H1 (cell line): Measurements from ENCODE around the gene LEMD2. TPM values are rescaled to one million over a fixed set of nuclear protein-coding genes. Genes with fewer than 3 reads are reported as not detected.

Experiments
- CTCF ChIA-PET: fragments of 300-600 bp; sonication (Branson Sonifier 250); formaldehyde crosslinking; loops from one replicate; lab custom pipeline; 2021; ENCODE audit not compliant: partially characterized antibody; lab: Charles Lee
- POLR2A ChIA-PET: fragments of 300-600 bp; sonication (Branson Sonifier 250); formaldehyde crosslinking; loops from one replicate; lab custom pipeline; 2021; ENCODE audit warnings: inconsistent platforms; ENCODE audit not compliant: partially characterized antibody; lab: Charles Lee
- DNase-seq, 2 experiments: peaks; one replicate each; pipeline versions ENCODE4 v3.0.0 to v3.0.0-alpha.2; 2010 to 2022; ENCODE audit warnings: low spot score in 2 of 2, low read depth in 1 of 2, mixed read lengths in 1 of 2
- FAIRE-seq: peaks from 2 replicates; lab custom pipeline; 2011; peaks lifted over from hg19 to GRCh38; lab: Jason Lieb, UNC
- H2AFZ ChIP-seq: 2 replicates; pipeline ENCODE4 v1.8.1; 2012; ENCODE audit warnings: low read length, inconsistent platforms
- H2AK5ac ChIP-seq: 2 replicates; pipeline ENCODE4 v1.6.1; 2013; ENCODE audit warnings: low read depth, low read length
- H2BK120ac ChIP-seq: replicated peaks from 2 replicates; pipeline ENCODE3; 2013; ENCODE audit warnings: low read depth, low read length, inconsistent platforms
- H2BK12ac ChIP-seq: 2 replicates; pipeline ENCODE4 v1.6.1; 2013; ENCODE audit warnings: low read depth, low read length
- H2BK15ac ChIP-seq: 2 replicates; pipeline ENCODE4 v1.6.1; 2013; ENCODE audit warnings: low read length
- H2BK20ac ChIP-seq: 2 replicates; pipeline ENCODE4 v1.6.1; 2013; ENCODE audit warnings: low read length
- H2BK5ac ChIP-seq: 2 replicates; pipeline ENCODE4 v1.6.1; 2013; ENCODE audit warnings: low read depth, low read length
- H3K14ac ChIP-seq: 2 replicates; pipeline ENCODE4 v1.6.1; 2013; ENCODE audit warnings: inconsistent platforms; ENCODE audit not compliant: insufficient read length
- H3K18ac ChIP-seq: 2 replicates; pipeline ENCODE4 v1.6.1; 2013; ENCODE audit warnings: low read length; ENCODE audit errors: extremely low read depth
- H3K23ac ChIP-seq: 2 replicates; pipeline ENCODE4 v1.6.1; 2013; ENCODE audit warnings: inconsistent platforms; ENCODE audit not compliant: insufficient read length
- H3K23me2 ChIP-seq: 2 replicates; pipeline ENCODE4 v1.6.1; 2013; ENCODE audit warnings: low read depth, low read length
- H3K27ac ChIP-seq: 2 replicates; pipeline ENCODE4 v1.6.1; 2011; ENCODE audit warnings: low read depth, low read length, inconsistent platforms
- H3K27me3 ChIP-seq, 4 experiments: replicated peaks in 1 of 4; 1 replicate in 1 of 4; 2 replicates in 3 of 4; pipeline versions ENCODE4 v1.6.1 to v1.8.1; 2011 to 2013; ENCODE audit warnings: low read length in 3 of 4, mild to moderate bottlenecking in 3 of 4, inconsistent platforms in 2 of 4, mixed read lengths in 2 of 4, moderate library complexity in 1 of 4; ENCODE audit not compliant: control insufficient read depth in 3 of 4, insufficient read depth in 3 of 4; ENCODE audit errors: extremely low read depth in 1 of 4
- H3K36me3 ChIP-seq, 4 experiments: 2 replicates each; pipeline versions ENCODE4 v1.6.1 to v1.8.1; 2011 to 2013; ENCODE audit warnings: mild to moderate bottlenecking in 4 of 4, low read length in 3 of 4, moderate library complexity in 2 of 4, control low read depth in 1 of 4, inconsistent platforms in 1 of 4; ENCODE audit not compliant: insufficient read depth in 4 of 4, control insufficient read depth in 2 of 4
- H3K4ac ChIP-seq: replicated peaks from 2 replicates; pipeline ENCODE3; 2013; ENCODE audit warnings: low read length, low read depth, mixed read lengths, inconsistent platforms; ENCODE audit not compliant: insufficient read length
- H3K4me1 ChIP-seq, 4 experiments: replicated peaks in 1 of 4; 1 replicate in 1 of 4; 2 replicates in 3 of 4; pipeline versions ENCODE4 v1.6.1 to v1.8.1; 2011 to 2013; ENCODE audit warnings: low read length in 3 of 4, inconsistent platforms in 2 of 4, mixed read lengths in 1 of 4; ENCODE audit not compliant: insufficient read depth in 4 of 4, control insufficient read depth in 3 of 4
- H3K4me2 ChIP-seq, 2 experiments: 2 replicates each; pipeline versions ENCODE4 v1.6.1 to v1.8.1; 2011 to 2013; ENCODE audit warnings: low read depth in 2 of 2, low read length in 2 of 2, control low read depth in 1 of 2, inconsistent platforms in 1 of 2, mild to moderate bottlenecking in 1 of 2; ENCODE audit not compliant: insufficient read depth in 1 of 2
- H3K4me3 ChIP-seq, 4 experiments: fragments of 200-600, 300-600 bp in 1 of 4; sonication (generic), shearing (Covaris generic), sonication (Bioruptor Twin) in 1 of 4; 2 replicates each; pipeline versions ENCODE4 v1.5.1 to v1.8.1; 2011 to 2016; ENCODE audit warnings: low read length in 4 of 4, low read depth in 3 of 4, control low read depth in 2 of 4, inconsistent platforms in 2 of 4, mild to moderate bottlenecking in 2 of 4, mixed read lengths in 1 of 4, moderate library complexity in 1 of 4; ENCODE audit not compliant: insufficient read depth in 2 of 4; ENCODE audit errors: extremely low read depth in 1 of 4
- H3K56ac ChIP-seq: replicated peaks from 2 replicates; pipeline ENCODE3; 2013; ENCODE audit warnings: low read depth, mild to moderate bottlenecking, mixed read lengths, low read length, inconsistent platforms; ENCODE audit not compliant: insufficient read length
- H3K79me1 ChIP-seq: 2 replicates; pipeline ENCODE4 v1.6.1; 2013; ENCODE audit warnings: low read depth, low read length, control low read depth
- H3K79me2 ChIP-seq, 2 experiments: 2 replicates each; pipeline versions ENCODE4 v1.6.1 to v1.8.1; 2012 to 2013; ENCODE audit warnings: low read length in 2 of 2, mild to moderate bottlenecking in 2 of 2, inconsistent platforms in 1 of 2; ENCODE audit not compliant: insufficient read depth in 2 of 2, control insufficient read depth in 1 of 2
- H3K9ac ChIP-seq, 4 experiments: replicated peaks in 1 of 4; 1 replicate in 1 of 4; 2 replicates in 3 of 4; pipeline versions ENCODE4 v1.6.1 to v1.8.1; 2011 to 2013; ENCODE audit warnings: low read depth in 3 of 4, low read length in 3 of 4, control low read depth in 2 of 4, mild to moderate bottlenecking in 2 of 4, moderate library complexity in 2 of 4, inconsistent platforms in 1 of 4; ENCODE audit errors: extremely low read depth in 1 of 4
- H3K9me3 ChIP-seq, 2 experiments: 2 replicates each; pipeline versions ENCODE4 v1.6.1 to v1.8.1; 2012 to 2013; ENCODE audit warnings: mild to moderate bottlenecking in 2 of 2, moderate library complexity in 2 of 2, control low read depth in 1 of 2, inconsistent platforms in 1 of 2, low read depth in 1 of 2, low read length in 1 of 2, mixed read lengths in 1 of 2; ENCODE audit not compliant: insufficient read depth in 2 of 2
- H4K20me1 ChIP-seq, 2 experiments: replicated peaks in 1 of 2; 2 replicates each; pipeline versions ENCODE3 to v1.8.1; 2011 to 2013; ENCODE audit warnings: inconsistent platforms in 2 of 2, low read length in 2 of 2, mild to moderate bottlenecking in 1 of 2; ENCODE audit not compliant: insufficient read depth in 2 of 2, control insufficient read depth in 1 of 2
- H4K5ac ChIP-seq: 2 replicates; pipeline ENCODE4 v1.6.1; 2013; ENCODE audit warnings: low read length, low read depth, mixed read lengths, inconsistent platforms; ENCODE audit not compliant: insufficient read length
- H4K8ac ChIP-seq: 2 replicates; pipeline ENCODE4 v1.8.0; 2013; ENCODE audit warnings: mild to moderate bottlenecking, moderate library complexity, low read length, inconsistent platforms; ENCODE audit not compliant: insufficient read depth; ENCODE audit errors: extremely low read depth
- H4K91ac ChIP-seq: replicated peaks from 2 replicates; pipeline ENCODE3; 2013; ENCODE audit warnings: low read length, mixed read lengths, inconsistent platforms; ENCODE audit not compliant: insufficient read length
- MAX ChIP-seq: IDR thresholded peaks from 2 replicates; pipeline ENCODE4 v1.6.1; 2012; ENCODE audit warnings: inconsistent platforms
- NANOG ChIP-seq: IDR thresholded peaks from 2 replicates; pipeline ENCODE4 v1.6.1; 2011; ENCODE audit warnings: low read length, low read depth, mild to moderate bottlenecking, inconsistent platforms; ENCODE audit not compliant: insufficient read depth, poor library complexity, severe bottlenecking
- WGBS, 2 experiments: shearing (Covaris generic) in 1 of 2; methylation state at CpG; one replicate each; pipeline versions ENCODE4 v1.1.6 to v1.1.7; 2013 to 2015; ENCODE audit warnings: low lambda C conversion rate in 2 of 2, mixed read lengths in 2 of 2, inconsistent platforms in 1 of 2, low coverage in 1 of 2, missing lambda C conversion rate in 1 of 2; ENCODE audit not compliant: insufficient replicate concordance in 2 of 2, insufficient coverage in 1 of 2, insufficient read length in 1 of 2; ENCODE audit errors: extremely low coverage in 1 of 2, missing lambda C conversion rate in 1 of 2; 5-methylcytosine and 5-hydroxymethylcytosine counted together
- polyA plus RNA-seq, 7 experiments: library from polyadenylated mRNA; depleted of rRNA in 3 of 7; stranded (reverse) in 5 of 7; unstranded in 2 of 7; fragments of >200 nt in 5 of 7; fragments of 200-250 nt in 2 of 7; gene quantifications; 1 replicate in 5 of 7; 2 replicates in 1 of 7; 4 replicates in 1 of 7; pipeline versions ENCODE4 v1.2.1 to v1.2.3, GENCODE V29; 2011 to 2013; ENCODE audit warnings: missing spikeins in 2 of 7, mixed read lengths in 2 of 7
- total RNA-seq: library from RNA; stranded (reverse); fragmentation: NEBNext Ultra II Directional; extraction: Animal tissue kit (Norgen Biotek cat#: 25700); gene quantifications from 2 replicates; pipeline ENCODE4 v1.2.1, GENCODE V29; 2021

The LEMD2 gene
- total and polyA plus RNA-seq, 2 of the 8 experiments (the other 6 are each of a cell fraction or from before 2014, with no cell fraction given), result 32.7 to 57.3 TPM

DNA sequence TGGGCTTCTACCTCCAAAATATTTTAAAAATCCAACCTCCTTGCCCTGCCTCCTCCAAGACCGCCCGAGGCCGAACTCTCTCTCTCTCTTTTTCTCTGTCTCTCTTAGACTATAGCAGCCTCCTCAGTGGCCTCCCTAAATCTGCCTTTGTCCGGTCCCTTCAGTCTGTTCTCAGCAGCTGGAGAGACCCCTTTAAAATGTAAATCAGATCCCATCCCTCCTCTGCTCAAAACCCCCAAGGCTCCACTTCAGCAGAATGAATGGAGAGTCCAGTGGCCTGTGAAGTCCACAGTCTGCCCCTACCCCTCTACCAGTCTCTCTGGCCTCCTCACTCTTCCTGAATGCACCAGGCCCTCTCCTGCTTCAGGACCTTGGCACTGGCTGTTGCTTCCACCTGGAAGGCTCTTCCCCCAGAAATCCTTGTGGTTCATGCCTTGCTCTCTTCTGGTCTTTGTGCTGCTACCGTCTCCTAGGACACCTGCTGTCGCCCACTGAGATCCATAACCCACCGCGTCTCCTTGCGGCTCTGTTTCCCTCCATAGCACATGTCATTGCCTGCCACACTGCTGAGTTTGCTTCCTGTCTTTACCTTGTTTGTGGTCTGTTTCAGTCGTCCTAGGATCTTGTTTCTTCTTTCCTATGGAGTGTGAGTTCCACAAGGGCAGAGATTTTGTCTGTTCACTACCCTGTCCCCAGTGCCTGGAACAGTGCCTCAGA, 8.9 kb upstream of the LEMD2 start:
- H2BK5ac ChIP-seq, result peak overlapping the region; percentile 73; the same call in 1 of the 2 replicates
- H4K91ac ChIP-seq, result peak overlapping the region; percentile 13
- no peaks in the 10 kb centered on the region for H3K9me3 ChIP-seq
- ChIA-PET POLR2A (interaction anchor here (0.7 to 2.2 kb wide), 4 partner anchors 13 to 87 kb away, joined by 3 to 6 read pairs (median 4); no protein-coding TSS in a partner anchor), CTCF (interaction anchor here (0.8 to 9.6 kb wide), 16 partner anchors 10 to 161 kb away, joined by 3 to 71 read pairs (median 4); no protein-coding TSS in a partner anchor)
- DNase-seq (no peak), FAIRE-seq (no peak)
- H4K20me1 ChIP-seq, result no peaks in the 10 kb centered on the region
- H3K14ac ChIP-seq, result no peak overlapping the region
- H3K36me3 ChIP-seq, result no peaks in the 10 kb centered on the region
- no peak overlapping the region for H3K9ac ChIP-seq
- H2BK15ac ChIP-seq, result peak overlapping the region; percentile 97; the same call in 1 of the 2 replicates
- H3K4me1 ChIP-seq, result peaks cover 2 to 28% (median 16%) of the 10 kb centered on the region in 4 experiments
- peak overlapping the region; percentile 98; the same call in 1 of the 2 replicates for H2AK5ac ChIP-seq
- H3K27ac ChIP-seq, result no peak overlapping the region
- peaks cover 0 to 3% (median 1%) of the 10 kb centered on the region in 4 experiments; a peak in 2 of 7 replicates for H3K27me3 ChIP-seq
- no peaks in the 10 kb centered on the region for H3K79me1 ChIP-seq
- H2AFZ ChIP-seq, result no peak overlapping the region
- 79% methylated on average over 10 of the region's 10 CpGs; no CpG with 5 or more reads in 1 of the 2 experiments for WGBS, 2 experiments
- H3K4ac ChIP-seq, result no peak overlapping the region
- H3K79me2 ChIP-seq, result no peaks in the 10 kb centered on the region
- H3K18ac ChIP-seq, result peak overlapping the region; percentile 44; the same call in 1 of the 2 replicates
- TF ChIP-seq NANOG (no peak), MAX (peak; percentile 34; the same call in 1 of the 2 replicates)
- no peak overlapping the region for H4K5ac ChIP-seq
- H4K8ac ChIP-seq, result no peak overlapping the region
- no peak overlapping the region for H2BK120ac ChIP-seq
- no peak overlapping the region for H3K4me2 ChIP-seq
- no peak overlapping the region for H3K23ac ChIP-seq
- H3K23me2 ChIP-seq, result no peaks in the 10 kb centered on the region
- no peak overlapping the region for H3K4me3 ChIP-seq
- peak overlapping the region; percentile 90; the same call in 1 of the 2 replicates for H2BK12ac ChIP-seq
- H3K56ac ChIP-seq, result no peak overlapping the region
- peak overlapping the region; percentile 97 for H2BK20ac ChIP-seq
